IMR-90 (cell line): ENCODE results near the gene GARS1. TPM values are rescaled to one million over a fixed set of nuclear protein-coding genes. Genes with fewer than 3 reads are reported as not detected.

Source experiments
- ATAC-seq: fragments of 200-7000 bp; cut with Tn5 transposase; 2 replicates; pipeline ENCODE4 v1.9.1; 2020; ENCODE audit warnings: low read depth, mild to moderate bottlenecking, moderate library complexity
- BruUV-seq: library from RNA; stranded (reverse); fragments of 400-500 nt; replicated peaks from 2 replicates; lab custom pipeline; 2021; lab: Mats Ljungman, UMichigan
- CTCF ChIA-PET: fragments of 300-600 bp; formaldehyde crosslinking; extraction: SDS; loops from one replicate; lab custom pipeline; 2021; ENCODE audit warnings: antibody characterized with exemption; lab: Yijun Ruan, JAX
- POLR2A ChIA-PET: fragments of 300-600 bp; sonication (Branson Sonifier 250); formaldehyde crosslinking; loops from one replicate; lab custom pipeline; 2022; ENCODE audit warnings: antibody characterized with exemption; ENCODE audit not compliant: unreplicated experiment; lab: Charles Lee
- DNase-seq: peaks from one replicate; pipeline ENCODE4 v3.0.0; 2013
- H2AFZ ChIP-seq: replicated peaks from 2 replicates; pipeline ENCODE3; 2013; ENCODE audit warnings: low read length, mild to moderate bottlenecking; ENCODE audit not compliant: poor library complexity
- H2AK5ac ChIP-seq: 2 replicates; pipeline ENCODE4 v1.6.1; 2013; ENCODE audit warnings: low read depth, low read length, inconsistent platforms
- H2AK9ac ChIP-seq: replicated peaks from 2 replicates; pipeline ENCODE3; 2013; ENCODE audit warnings: mild to moderate bottlenecking, low read depth, low read length, moderate library complexity; ENCODE audit not compliant: poor library complexity
- H2BK120ac ChIP-seq: 2 replicates; pipeline ENCODE4 v1.6.1; 2013; ENCODE audit warnings: low read depth, low read length, inconsistent platforms
- H2BK15ac ChIP-seq: 3 replicates; pipeline ENCODE4 v1.6.1; 2013; ENCODE audit warnings: low read depth, low read length, inconsistent platforms
- H2BK20ac ChIP-seq: 2 replicates; pipeline ENCODE4 v1.6.1; 2013; ENCODE audit warnings: low read depth, mild to moderate bottlenecking, inconsistent platforms, low read length, moderate library complexity
- H2BK5ac ChIP-seq: 2 replicates; pipeline ENCODE4 v1.6.1; 2013; ENCODE audit warnings: mild to moderate bottlenecking, low read depth, low read length, inconsistent platforms; ENCODE audit not compliant: poor library complexity, severe bottlenecking
- H3K14ac ChIP-seq: replicated peaks from 2 replicates; pipeline ENCODE4 v1.6.1; 2013; ENCODE audit warnings: low read depth, low read length, inconsistent platforms
- H3K18ac ChIP-seq: 2 replicates; pipeline ENCODE4 v1.6.1; 2013; ENCODE audit warnings: low read depth, low read length, control low read depth
- H3K23ac ChIP-seq: 2 replicates; pipeline ENCODE4 v1.6.1; 2013; ENCODE audit warnings: low read depth, low read length, inconsistent platforms
- H3K27ac ChIP-seq: 2 replicates; pipeline ENCODE4 v1.5.1; 2013; ENCODE audit warnings: mild to moderate bottlenecking, control low read depth, low read length; ENCODE audit not compliant: insufficient read depth
- H3K27me3 ChIP-seq: 2 replicates; pipeline ENCODE4 v1.6.1; 2013; ENCODE audit warnings: low read length; ENCODE audit not compliant: control insufficient read depth, insufficient read depth
- H3K36me3 ChIP-seq: 2 replicates; pipeline ENCODE4 v1.6.1; 2013; ENCODE audit warnings: low read length, mixed read lengths; ENCODE audit not compliant: control insufficient read depth, insufficient read depth
- H3K4ac ChIP-seq: 2 replicates; pipeline ENCODE4 v1.6.1; 2013; ENCODE audit warnings: low read depth, low read length, inconsistent platforms
- H3K4me1 ChIP-seq: 2 replicates; pipeline ENCODE4 v1.6.1; 2013; ENCODE audit warnings: low read length, mixed read lengths; ENCODE audit not compliant: control insufficient read depth, insufficient read depth
- H3K4me2 ChIP-seq: 2 replicates; pipeline ENCODE4 v1.6.1; 2013; ENCODE audit warnings: low read depth, mild to moderate bottlenecking, control low read depth, low read length, moderate library complexity
- H3K4me3 ChIP-seq: 2 replicates; pipeline ENCODE4 v1.5.1; 2013; ENCODE audit warnings: low read depth, mild to moderate bottlenecking, control low read depth, low read length, moderate library complexity; ENCODE audit not compliant: insufficient read depth
- H3K56ac ChIP-seq: 2 replicates; pipeline ENCODE4 v1.6.1; 2013; ENCODE audit warnings: low read length, inconsistent platforms; ENCODE audit not compliant: insufficient read depth; ENCODE audit errors: extremely low read depth
- H3K79me1 ChIP-seq, 2 experiments: 2 replicates each; pipeline ENCODE4 v1.6.1; 2013; ENCODE audit warnings: low read length in 2 of 2, inconsistent platforms in 1 of 2, low read depth in 1 of 2
- H3K9ac ChIP-seq: 2 replicates; pipeline ENCODE4 v1.6.1; 2013; ENCODE audit warnings: low read depth, low read length, control low read depth
- H3K9me1 ChIP-seq: 2 replicates; pipeline ENCODE4 v1.6.1; 2013; ENCODE audit warnings: low read length, inconsistent platforms; ENCODE audit not compliant: insufficient read depth
- H3K9me3 ChIP-seq: 2 replicates; pipeline ENCODE4 v1.6.1; 2013; ENCODE audit warnings: low read length; ENCODE audit not compliant: control insufficient read depth, insufficient read depth
- H4K20me1 ChIP-seq: 2 replicates; pipeline ENCODE4 v1.6.1; 2013; ENCODE audit warnings: low read length, inconsistent platforms; ENCODE audit not compliant: insufficient read depth
- H4K5ac ChIP-seq: 2 replicates; pipeline ENCODE4 v1.6.1; 2013; ENCODE audit warnings: mild to moderate bottlenecking, low read depth, low read length, control low read depth
- H4K8ac ChIP-seq, 2 experiments: 2 replicates each; pipeline ENCODE4 v1.6.1; 2013; ENCODE audit warnings: low read depth in 2 of 2, low read length in 2 of 2, control low read depth in 1 of 2, inconsistent platforms in 1 of 2
- H4K91ac ChIP-seq: 2 replicates; pipeline ENCODE4 v1.6.1; 2013; ENCODE audit warnings: low read depth, low read length, inconsistent platforms; ENCODE audit not compliant: insufficient read depth
- BHLHE40 ChIP-seq: fragments of 150-350 bp; IDR thresholded peaks from 2 replicates; pipeline ENCODE4 v1.6.1; 2016; ENCODE audit warnings: mild to moderate bottlenecking, low read depth, low read length
- CEBPB ChIP-seq: IDR thresholded peaks from 2 replicates; pipeline ENCODE4 v1.6.1; 2012; ENCODE audit warnings: low read depth, low read length, improper control_type of control experiment
- CHD1 ChIP-seq: IDR thresholded peaks from 2 replicates; pipeline ENCODE4 v1.6.1; 2012; ENCODE audit warnings: low read depth, low read length, improper control_type of control experiment
- RCOR1 ChIP-seq: IDR thresholded peaks from 2 replicates; pipeline ENCODE4 v1.6.1; 2012; ENCODE audit warnings: mild to moderate bottlenecking, low read length, improper control_type of control experiment; ENCODE audit not compliant: insufficient replicate concordance
- WGBS, 2 experiments: methylation state at CpG; one replicate each; pipeline versions ENCODE4 v1.1.5 to v1.1.7; 2013; ENCODE audit warnings: missing lambda C conversion rate in 2 of 2; ENCODE audit not compliant: insufficient read length in 1 of 2; ENCODE audit errors: extremely low coverage in 2 of 2; 5-methylcytosine and 5-hydroxymethylcytosine counted together
- dilution Hi-C: fragments of 300-500 bp; cut with HindIII; formaldehyde crosslinking; loops from one replicate; pipeline ENCODE4 v1.14.3; 2018; ENCODE audit warnings: low sequenced_read_pairs; ENCODE audit not compliant: unreplicated experiment
- in situ Hi-C: fragments of 300-500 bp; cut with MboI; formaldehyde crosslinking; loops from 3 replicates; pipeline ENCODE4 v1.14.3; 2019; ENCODE audit warnings: low sequenced_read_pairs, inconsistent platforms, mixed read lengths
- intact Hi-C: fragments of 100-400 bp; cut with micrococcal nuclease; formaldehyde crosslinking; loops from 2 replicates; pipeline ENCODE4 v1.10.0; 2022
- polyA plus RNA-seq, 3 experiments: library from polyadenylated mRNA; depleted of rRNA; stranded (reverse); fragments of >200 nt; gene quantifications; 2 replicates each; pipeline ENCODE4 v1.2.3, GENCODE V29; 2012; ENCODE audit warnings: low replicate concordance in 1 of 3
- total RNA-seq: library from RNA; depleted of rRNA; stranded (reverse); fragments of >200 nt; gene quantifications from 2 replicates; pipeline ENCODE4 v1.2.3, GENCODE V29; 2012
- TF ChIP-seq, protein P1 (sequence below): fragments of 150-350 bp; IDR thresholded peaks from 2 replicates; pipeline ENCODE4 v1.6.1; 2017; ENCODE audit warnings: mild to moderate bottlenecking, antibody characterized with exemption, low read length, low read depth

The GARS1 gene
- total and polyA plus RNA-seq, 2 of the 4 experiments (the other 2 are of a cell fraction), result 105 to 551 TPM

DNA sequence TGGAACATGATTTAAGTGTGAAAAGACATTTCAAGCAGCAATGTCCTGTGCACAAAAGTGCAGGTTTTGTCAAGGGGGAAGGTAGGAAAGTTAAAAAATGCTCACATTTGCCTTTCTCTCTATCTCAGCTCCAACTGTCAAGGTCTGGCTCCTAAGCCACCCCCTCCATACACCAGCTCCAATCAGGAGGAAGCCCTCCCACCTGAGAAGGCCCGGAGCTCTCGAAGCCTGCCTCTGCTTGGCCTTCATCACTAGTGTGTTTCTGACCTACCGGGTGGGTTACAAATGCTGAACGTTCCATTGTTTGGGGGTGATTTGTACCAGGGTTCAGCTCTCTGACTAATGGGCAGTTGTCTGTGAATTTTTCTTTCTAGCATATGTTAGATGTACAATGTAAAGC is 73.4 kb downstream of the GARS1 start:
- Histone ChIP-seq H3K9ac (no peak overlapping the region), H4K8ac (no peak overlapping the region), H3K4ac (no peak overlapping the region), H3K23ac (no peak overlapping the region), H3K4me1 (no peaks in the 10 kb centered on the region), H2AFZ (no peak overlapping the region), H2BK15ac (no peak overlapping the region), H4K20me1 (no peaks in the 10 kb centered on the region), H3K27ac (no peak overlapping the region), H3K18ac (no peak overlapping the region), H3K27me3 (peaks cover 9% of the 10 kb centered on the region), H4K91ac (no peak overlapping the region), H2BK20ac (no peak overlapping the region), H2BK5ac (no peak overlapping the region), H3K14ac (no peak overlapping the region), H3K9me1 (no peaks in the 10 kb centered on the region), H3K36me3 (no peaks in the 10 kb centered on the region), H3K79me1 (no peaks in the 10 kb centered on the region), H2AK5ac (no peak overlapping the region), H2AK9ac (no peak overlapping the region), H3K9me3 (peaks cover 2% of the 10 kb centered on the region; the same call in 1 of the 2 replicates), H3K4me3 (no peak overlapping the region), H4K5ac (no peak overlapping the region), H3K4me2 (no peak overlapping the region), H3K56ac (no peak overlapping the region), H2BK120ac (no peak overlapping the region)
- BruUV-seq, result no TSS peak
- dilution Hi-C loops, result no loop called here
- intact Hi-C loops, result no loop called here
- TF ChIP-seq, protein P1, sequence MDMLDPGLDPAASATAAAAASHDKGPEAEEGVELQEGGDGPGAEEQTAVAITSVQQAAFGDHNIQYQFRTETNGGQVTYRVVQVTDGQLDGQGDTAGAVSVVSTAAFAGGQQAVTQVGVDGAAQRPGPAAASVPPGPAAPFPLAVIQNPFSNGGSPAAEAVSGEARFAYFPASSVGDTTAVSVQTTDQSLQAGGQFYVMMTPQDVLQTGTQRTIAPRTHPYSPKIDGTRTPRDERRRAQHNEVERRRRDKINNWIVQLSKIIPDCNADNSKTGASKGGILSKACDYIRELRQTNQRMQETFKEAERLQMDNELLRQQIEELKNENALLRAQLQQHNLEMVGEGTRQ, result no peak
- no peak for TF ChIP-seq CEBPB
- no peak for TF ChIP-seq CHD1
- TF ChIP-seq BHLHE40, result no peak
- no peak for TF ChIP-seq RCOR1
- no CpG with 5 or more reads among the region's 4 CpGs for WGBS, 2 experiments
- ChIA-PET POLR2A (no interaction called here), CTCF (interaction anchor here (0.6 kb wide), 1 partner anchor 44 kb away, joined by 4 read pairs; no protein-coding TSS in a partner anchor)
- DNase-seq (no peak), ATAC-seq (no peak)
- in situ Hi-C loops, result no loop called here
